GM12878 (cell line): Measurements from ENCODE around the gene NRXN3. TPM values are rescaled to one million over a fixed set of nuclear protein-coding genes. Genes with fewer than 3 reads are reported as not detected.

Experiments used
- ATAC-seq: fragments of 200-7000 bp; cut with Tn5 transposase; 3 replicates; pipeline ENCODE4 v1.9.1; 2020; ENCODE audit warnings: mild to moderate bottlenecking, moderate library complexity
- BruUV-seq: library from RNA; stranded (reverse); fragments of 400-500 nt; replicated peaks from 2 replicates; lab custom pipeline; 2021; lab: Mats Ljungman, UMichigan
- CTCF ChIA-PET: fragments of 300-600 bp; sonication (Branson Sonifier 250); formaldehyde crosslinking; extraction: SDS; loops from one replicate; lab custom pipeline; 2021; ENCODE audit warnings: inconsistent platforms; lab: Yijun Ruan, JAX
- POLR2A ChIA-PET: fragments of 350-600 bp; formaldehyde crosslinking; extraction: SDS; loops from one replicate; lab custom pipeline; 2021; ENCODE audit warnings: inconsistent platforms; lab: Charles Lee
- RAD21 ChIA-PET: fragments of 300-600 bp; sonication (Branson Sonifier 250); formaldehyde crosslinking; loops from one replicate; lab custom pipeline; 2023; ENCODE audit warnings: antibody characterized with exemption; ENCODE audit not compliant: unreplicated experiment; lab: Charles Lee
- SMC1A ChIA-PET: fragments of 300-600 bp; sonication (Branson Sonifier 250); formaldehyde crosslinking; loops from one replicate; lab custom pipeline; 2023; ENCODE audit not compliant: unreplicated experiment, uncharacterized antibody; lab: Charles Lee
- DNase-seq: peaks from one replicate; pipeline ENCODE4 v3.0.0-alpha.2; 2011; ENCODE audit warnings: low read depth, low spot score
- FAIRE-seq: peaks from 3 replicates; lab custom pipeline; 2011; peaks lifted over from hg19 to GRCh38; lab: Jason Lieb, UNC
- H2AFZ ChIP-seq: 2 replicates; pipeline ENCODE4 v1.6.0; 2011; ENCODE audit warnings: low read depth, low read length, control low read depth; ENCODE audit not compliant: control insufficient read depth
- H3K27ac ChIP-seq: 2 replicates; pipeline ENCODE4 v1.5.1; 2011; ENCODE audit warnings: control low read depth; ENCODE audit not compliant: control insufficient read depth, insufficient read depth
- H3K27me3 ChIP-seq, 2 experiments: replicated peaks in 1 of 2; 2 replicates each; pipeline versions ENCODE4 v1.6.0 to v1.6.1; 2011; ENCODE audit warnings: low read length in 1 of 2; ENCODE audit not compliant: control insufficient read depth in 2 of 2, insufficient read depth in 2 of 2
- H3K36me3 ChIP-seq, 2 experiments: 2 replicates each; pipeline ENCODE4 v1.5.1; 2011; ENCODE audit warnings: low read length in 1 of 2; ENCODE audit not compliant: control insufficient read depth in 2 of 2, insufficient read depth in 2 of 2
- H3K4me1 ChIP-seq: 2 replicates; pipeline ENCODE4 v1.6.1; 2011; ENCODE audit warnings: mild to moderate bottlenecking, low read length, moderate library complexity, mixed read lengths; ENCODE audit not compliant: control insufficient read depth, insufficient read depth
- H3K4me2 ChIP-seq: 2 replicates; pipeline ENCODE4 v1.6.0; 2011; ENCODE audit warnings: control low read depth; ENCODE audit not compliant: control insufficient read depth, insufficient read depth
- H3K4me3 ChIP-seq: fragments of 200-600 bp; sonication (generic); 2 replicates; pipeline ENCODE4 v1.5.1; 2016
- H3K79me2 ChIP-seq: 2 replicates; pipeline ENCODE4 v1.6.0; 2011; ENCODE audit warnings: low read length; ENCODE audit not compliant: control insufficient read depth, insufficient read depth
- H3K9ac ChIP-seq: 2 replicates; pipeline ENCODE4 v1.8.0; 2011; ENCODE audit warnings: low read length, control low read depth, mixed read lengths; ENCODE audit not compliant: control insufficient read depth, insufficient read depth
- H3K9me3 ChIP-seq: replicated peaks from 3 replicates; pipeline ENCODE4 v1.5.1; 2011; ENCODE audit warnings: mild to moderate bottlenecking, low read length; ENCODE audit not compliant: control insufficient read depth, insufficient read depth
- H4K20me1 ChIP-seq: 2 replicates; pipeline ENCODE4 v1.6.0; 2011; ENCODE audit not compliant: control insufficient read depth, insufficient read depth
- CREB1 ChIP-seq: IDR thresholded peaks from 2 replicates; pipeline ENCODE4 v1.6.1; 2012; ENCODE audit warnings: low read depth, mild to moderate bottlenecking, inconsistent platforms
- ETV6 ChIP-seq, 2 experiments: fragments of 450-650 bp in 1 of 2; IDR thresholded peaks in 1 of 2; conservative IDR thresholded peaks in 1 of 2; 2 replicates each; pipeline ENCODE4 v1.6.1; 2014; ENCODE audit warnings: antibody characterized with exemption in 1 of 2, borderline replicate concordance in 1 of 2, low read depth in 1 of 2, mild to moderate bottlenecking in 1 of 2, moderate library complexity in 1 of 2
- IKZF2 ChIP-seq, 2 experiments: fragments of 450-650 bp; IDR thresholded peaks; 2 replicates each; pipeline ENCODE4 v1.6.1; 2017; ENCODE audit warnings: mild to moderate bottlenecking in 2 of 2, moderate library complexity in 2 of 2
- NFYB ChIP-seq: IDR thresholded peaks from 2 replicates; pipeline ENCODE4 v1.6.1; 2011; ENCODE audit warnings: low read depth, mild to moderate bottlenecking, low read length, improper control_type of control experiment, moderate library complexity; ENCODE audit not compliant: insufficient read depth
- RCOR1 ChIP-seq: conservative IDR thresholded peaks from 2 replicates; pipeline ENCODE4 v1.6.1; 2012; ENCODE audit warnings: low read depth, low read length, improper control_type of control experiment
- RELB ChIP-seq: fragments of 450-650 bp; IDR thresholded peaks from 2 replicates; pipeline ENCODE4 v1.6.1; 2017; ENCODE audit warnings: low read depth, mild to moderate bottlenecking, moderate library complexity
- SMARCA5 ChIP-seq: fragments of 450-650 bp; IDR thresholded peaks from 2 replicates; pipeline ENCODE4 v1.6.1; 2017; ENCODE audit warnings: mild to moderate bottlenecking
- STAT1 ChIP-seq: fragments of 450-650 bp; conservative IDR thresholded peaks from 2 replicates; pipeline ENCODE4 v1.6.1; 2014; ENCODE audit warnings: antibody characterized with exemption, mild to moderate bottlenecking
- TARDBP ChIP-seq: IDR thresholded peaks from 2 replicates; pipeline ENCODE4 v1.6.1; 2016; ENCODE audit warnings: borderline replicate concordance
- USF1 ChIP-seq: IDR thresholded peaks from 2 replicates; pipeline ENCODE4 v1.6.1; 2011; ENCODE audit warnings: borderline replicate concordance, low read depth, mild to moderate bottlenecking, moderate library complexity, mixed read lengths, low read length; ENCODE audit not compliant: insufficient read depth; ENCODE audit errors: extremely low read length
- ZNF622 ChIP-seq: fragments of 450-650 bp; IDR thresholded peaks from 2 replicates; pipeline ENCODE4 v1.6.1; 2017; ENCODE audit warnings: mild to moderate bottlenecking, inconsistent platforms
- ZZZ3 ChIP-seq: IDR thresholded peaks from 2 replicates; pipeline ENCODE4 v1.6.1; 2011; ENCODE audit warnings: low read depth; ENCODE audit not compliant: control insufficient read depth, insufficient read length
- WGBS: methylation state at CpG from one replicate; pipeline ENCODE4 v1.1.6; 2016; ENCODE audit warnings: low lambda C conversion rate; ENCODE audit not compliant: insufficient replicate concordance, insufficient coverage; ENCODE audit errors: missing lambda C conversion rate; 5-methylcytosine and 5-hydroxymethylcytosine counted together
- in situ Hi-C: fragments of 300-500 bp; cut with MboI; formaldehyde crosslinking; loops from 9 replicates; pipeline ENCODE4 v1.14.3; 2018; ENCODE audit warnings: mixed read lengths
- intact Hi-C: fragments of 100-400 bp; cut with micrococcal nuclease; formaldehyde crosslinking; loops from one replicate; pipeline ENCODE4 v1.14.2; 2022; ENCODE audit not compliant: unreplicated experiment
- polyA plus RNA-seq, 11 experiments: library from polyadenylated mRNA; depleted of rRNA in 4 of 11; unstranded in 6 of 11; stranded (reverse) in 5 of 11; fragments of >200 nt; fragmentation: Nextera tagmentation in 4 of 11; fragmentation: Illumina TruSeq in 1 of 11; extraction: Ambion mirVana in 4 of 11; extraction: Trizol in 1 of 11; gene quantifications; 1 replicate in 1 of 11; 2 replicates in 10 of 11; pipeline versions ENCODE4 v1.2.1 to v1.2.3, GENCODE V29; 2011 to 2016; ENCODE audit warnings: inconsistent platforms in 2 of 11, missing spikeins in 2 of 11, low read depth in 1 of 11
- total RNA-seq, 4 experiments: library from RNA; depleted of rRNA in 3 of 4; stranded (reverse); fragments of >200 nt in 3 of 4; fragmentation: Illumina TruSeq in 1 of 4; extraction: Trizol in 1 of 4; gene quantifications; 2 replicates each; pipeline versions ENCODE4 v1.2.1 to v1.2.3, GENCODE V29; 2013 to 2021

Gene NRXN3
- total and polyA plus RNA-seq, 10 of the 15 experiments (the other 5 are each of a cell fraction or from before 2014, with no cell fraction given): 0.52 to 3.3 (median 1.4) TPM

GRCh38 chr14:79732911-79733655 lies 1562.9 kb downstream of the NRXN3 start:
- Histone ChIP-seq H2AFZ (no peak overlapping the region), H3K4me1 (no peaks in the 10 kb centered on the region), H4K20me1 (no peaks in the 10 kb centered on the region), H3K79me2 (no peaks in the 10 kb centered on the region), H3K36me3 (no peaks in the 10 kb centered on the region), H3K9me3 (no peaks in the 10 kb centered on the region; the same call in 2 of the 3 replicates), H3K27me3 (no peaks in the 10 kb centered on the region), H3K4me2 (no peak overlapping the region), H3K27ac (no peak overlapping the region), H3K9ac (no peak overlapping the region), H3K4me3 (no peak overlapping the region)
- TF ChIP-seq SMARCA5: no peak
- no peak for TF ChIP-seq NFYB
- TF ChIP-seq ETV6 (conservative IDR thresholded peaks at IDR 0.05 in 1 of 2, IDR thresholded peaks at IDR 0.05 in 1 of 2; ENCODE audit: borderline replicate concordance in 1 of 2, low read depth in 1 of 2): no peak
- no peak for TF ChIP-seq TARDBP
- TF ChIP-seq RCOR1: no peak
- no peak for TF ChIP-seq ZZZ3
- TF ChIP-seq ZNF622: no peak
- no peak for TF ChIP-seq IKZF2 (IDR thresholded peaks at IDR 0.05)
- no peak for TF ChIP-seq USF1
- TF ChIP-seq CREB1: no peak
- no peak for TF ChIP-seq STAT1
- no peak for TF ChIP-seq RELB
- FAIRE-seq: no peak
- intact Hi-C loops: no loop called here
- ChIA-PET SMC1A (no interaction called here), RAD21 (no interaction called here), POLR2A (no interaction called here), CTCF (interaction anchor here (1.0 kb wide), 1 partner anchor 21 kb away, joined by 3 read pairs; no protein-coding TSS in a partner anchor)
- in situ Hi-C loops: no loop called here
- BruUV-seq: no TSS peak
- ATAC-seq: no peak
- WGBS: 35% methylated on average over 8 of the region's 8 CpGs
- DNase-seq: no peak
